GM18868 (cell line): ENCODE measurements around the gene PRKCG.
"Not testable (repeated sequence)": the region's sequence is repeated elsewhere in the genome, so short reads cannot be mapped to it uniquely, and the experiment has no call there.

Source experiments
- ATAC-seq: cut with Tn5 transposase; IDR thresholded peaks from one replicate; pipeline ENCODE4 v1.9.1; 2021; ENCODE audit warnings: mild to moderate bottlenecking, moderate library complexity; ENCODE audit not compliant: unreplicated experiment

Gene PRKCG

DNA sequence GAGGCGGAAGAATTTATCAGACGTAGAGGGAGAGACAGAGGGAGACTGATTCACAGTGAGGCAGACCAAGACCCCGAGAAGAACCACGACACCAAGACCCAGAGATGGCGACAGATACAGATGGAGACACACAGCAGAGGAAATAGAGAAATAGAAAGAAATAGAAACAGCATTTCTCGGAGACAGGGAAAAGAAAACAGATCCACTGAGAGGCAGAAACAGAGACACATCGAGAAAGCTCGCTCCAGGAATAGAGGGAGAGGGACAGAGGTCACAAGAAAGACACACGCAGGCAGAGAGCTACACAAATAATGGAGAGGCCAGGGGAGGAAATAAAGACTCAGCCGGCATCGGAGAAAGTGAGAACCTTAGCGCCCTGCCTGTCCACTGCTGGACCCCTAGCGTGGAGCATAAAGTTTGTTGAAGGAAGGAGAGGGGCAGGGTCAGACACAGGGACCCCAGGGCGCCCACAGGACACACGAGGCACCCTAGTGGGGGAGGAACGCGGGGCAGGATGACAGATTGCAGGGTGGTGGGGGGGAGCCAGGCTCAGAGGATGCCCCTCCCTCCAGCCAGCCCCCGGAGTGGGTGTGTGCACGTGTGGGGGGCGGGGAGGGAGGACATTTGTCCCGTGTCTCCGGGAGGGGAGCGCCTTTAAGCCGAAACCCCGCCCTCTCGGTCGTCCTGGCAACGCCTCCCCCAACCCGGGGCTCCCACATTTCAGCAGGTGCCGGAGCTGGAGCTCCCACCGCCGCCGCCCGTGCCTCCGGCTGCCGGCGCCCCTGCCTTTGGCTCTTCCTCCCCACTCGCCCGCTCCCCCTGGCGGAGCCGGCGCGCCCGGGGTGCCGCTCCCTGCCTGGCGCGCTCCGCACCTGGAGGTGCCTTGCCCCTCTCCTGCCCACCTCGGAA is at the start of gene PRKCG:
Gene PRKCG, plus strand, starts transcription at position 716 of the 909 bp plus-strand sequence. CDS start 298 bp downstream, outside the sequence.
- ATAC-seq, result no peak

DNA sequence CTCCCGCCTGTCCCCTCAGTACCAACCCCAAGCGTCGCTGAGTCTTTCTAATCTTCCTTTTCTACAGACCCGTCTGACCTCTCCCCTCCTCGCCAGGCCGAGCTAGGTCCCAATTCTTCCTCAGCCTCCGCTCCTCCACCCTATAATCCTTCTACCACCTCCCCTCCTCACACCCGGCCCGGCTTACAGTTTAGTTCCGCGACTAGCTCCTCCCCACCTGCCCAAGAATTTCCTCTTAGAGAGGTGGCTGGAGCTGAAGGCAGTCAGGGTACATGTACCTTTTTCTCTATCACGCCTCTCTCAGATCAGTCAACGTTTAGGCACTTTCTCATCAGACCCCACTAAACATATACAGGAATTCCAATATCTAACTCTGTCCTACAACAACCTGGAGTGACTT is 49.1 kb upstream of the PRKCG start:
- ATAC-seq, result not testable (repeated sequence)

DNA sequence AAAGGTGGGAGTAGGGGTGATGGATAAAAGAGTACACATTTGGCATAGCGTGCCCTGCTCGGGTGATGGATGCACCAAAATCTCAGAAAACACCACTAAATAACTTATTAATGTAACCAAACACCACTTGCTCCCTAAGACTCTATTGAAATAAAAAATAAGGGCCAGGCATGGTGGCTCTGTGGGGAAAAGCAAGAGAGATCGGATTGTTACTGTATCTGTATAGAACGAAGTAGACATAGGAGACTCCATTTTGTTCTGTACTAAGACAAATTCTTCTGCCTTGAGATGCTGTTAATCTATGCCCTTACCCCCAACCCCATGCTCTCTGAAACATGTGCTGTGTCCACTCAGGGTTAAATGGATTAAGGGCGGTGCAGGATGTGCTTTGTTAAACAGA is 43.6 kb upstream of the PRKCG start:
- ATAC-seq, result not testable (repeated sequence)

DNA sequence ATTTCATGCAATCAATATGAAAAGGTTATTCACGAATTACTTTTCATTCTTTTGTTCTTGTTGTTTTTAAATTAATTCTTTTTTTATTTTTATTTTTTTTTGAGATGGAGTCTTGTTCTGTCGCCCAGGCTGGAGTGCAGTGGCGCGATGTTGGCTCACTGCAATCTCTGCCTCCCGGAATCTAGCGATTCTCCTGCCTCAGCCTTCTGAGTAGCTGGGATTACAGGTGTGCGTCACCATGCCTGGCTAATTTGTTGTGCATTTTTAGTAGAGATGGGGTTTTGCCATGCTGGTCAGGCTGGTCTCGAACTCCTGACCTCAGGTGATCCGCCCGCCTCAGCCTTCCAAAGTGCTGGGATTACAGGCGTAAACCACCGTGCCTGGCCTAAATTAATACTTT is 41.8 kb upstream of the PRKCG start:
- ATAC-seq, result not testable (repeated sequence)

DNA sequence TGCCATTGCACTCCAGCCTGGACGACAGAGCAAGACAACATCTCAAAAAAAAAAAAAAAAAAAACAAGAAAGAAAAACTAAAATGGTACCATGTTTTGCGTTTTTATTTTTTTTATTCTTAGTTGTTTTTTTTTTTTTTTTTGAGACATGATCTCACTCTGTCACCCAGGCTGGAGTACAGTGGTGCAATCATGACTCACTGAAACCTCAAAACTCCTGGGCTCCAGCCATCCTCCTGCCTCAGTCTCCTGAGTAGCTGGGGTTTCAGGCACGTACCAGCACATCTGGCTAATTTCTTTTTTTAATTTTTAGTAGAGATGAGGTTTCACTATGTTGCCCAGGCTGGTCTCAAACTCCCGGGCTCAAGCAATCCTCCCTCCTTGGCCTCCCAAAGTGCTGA is 41.1 kb upstream of the PRKCG start:
- not testable (repeated sequence) for ATAC-seq

DNA sequence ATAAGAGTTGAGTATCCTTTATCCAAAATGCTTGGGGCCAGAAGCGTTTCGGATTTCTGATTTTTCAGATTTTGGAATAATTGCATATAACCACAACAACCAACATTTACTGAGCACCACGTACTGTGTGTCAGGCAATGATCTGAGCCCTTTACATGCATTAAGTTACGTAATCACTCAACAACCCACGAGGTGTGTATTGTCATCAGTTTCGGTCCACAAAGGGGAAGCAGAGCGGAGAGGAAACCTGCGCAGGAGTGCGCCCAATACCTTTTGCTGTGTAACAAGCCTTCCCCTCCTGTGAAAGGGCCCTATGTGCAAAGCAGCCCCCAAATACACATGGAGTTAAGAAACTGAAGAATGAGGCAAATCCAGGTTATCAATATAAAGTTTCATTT is 37.1 kb upstream of the PRKCG start:
- no peak for ATAC-seq

DNA sequence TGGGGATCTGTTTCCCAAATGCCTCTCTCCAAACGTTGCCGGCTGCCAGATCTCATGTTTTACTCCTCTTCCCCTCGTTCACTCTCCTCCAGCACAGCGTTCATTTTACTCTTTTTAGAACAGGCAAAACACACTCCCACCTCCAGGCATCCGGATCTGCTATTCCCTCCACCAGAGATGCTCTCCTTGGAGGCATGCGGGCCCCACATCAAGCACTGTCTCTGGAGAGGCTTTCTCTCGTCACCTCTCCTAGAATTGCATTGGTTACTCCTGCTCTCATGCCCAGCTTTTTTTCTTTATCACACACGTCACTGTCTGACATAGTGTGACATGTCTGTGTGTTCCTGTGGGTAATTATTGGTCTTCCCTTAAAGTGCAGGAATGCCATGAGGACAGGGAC is 34.4 kb upstream of the PRKCG start:
- ATAC-seq, result no peak

DNA sequence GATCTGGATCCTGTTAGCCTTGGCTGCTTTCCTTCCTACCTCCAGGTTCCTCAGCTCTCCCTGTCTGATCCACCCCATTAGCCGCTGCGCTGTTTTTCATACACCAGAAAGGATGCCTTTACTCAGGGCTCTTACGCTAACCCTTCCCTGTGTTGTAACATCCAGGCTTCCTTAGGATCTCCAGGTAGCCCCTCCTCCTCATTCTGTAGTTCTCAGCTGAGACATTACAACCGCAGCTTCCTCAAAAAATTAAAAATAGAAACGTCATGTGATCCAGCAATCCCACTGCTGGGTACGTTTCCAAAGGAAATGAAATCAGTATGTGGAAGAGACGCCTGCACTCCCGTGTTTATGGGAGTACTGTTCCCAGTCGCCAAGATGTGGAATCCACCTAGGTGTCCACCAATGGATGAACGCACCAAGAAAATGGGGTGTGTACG is 32.7 kb upstream of the PRKCG start:
- ATAC-seq, result no peak

DNA sequence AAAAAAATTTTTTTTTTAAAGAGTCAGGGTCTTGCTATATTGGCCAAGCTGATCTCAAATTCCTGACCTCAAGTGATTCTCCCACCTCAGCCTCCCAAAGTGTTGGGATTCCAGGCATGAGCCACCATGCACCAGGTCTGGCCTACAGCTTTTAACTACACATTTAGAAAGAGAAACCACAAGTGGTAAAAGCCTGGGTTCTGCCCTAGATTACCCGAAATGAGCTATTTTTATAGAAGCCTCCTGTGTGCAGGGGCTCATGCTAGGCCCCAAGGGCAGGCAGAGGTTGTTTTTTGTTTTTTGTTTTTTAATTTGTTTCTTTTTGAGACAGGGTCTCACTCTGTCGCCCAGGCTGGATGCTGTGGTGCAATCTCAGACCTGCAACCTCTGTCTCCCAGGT is 28.3 kb upstream of the PRKCG start:
- ATAC-seq, result no peak

DNA sequence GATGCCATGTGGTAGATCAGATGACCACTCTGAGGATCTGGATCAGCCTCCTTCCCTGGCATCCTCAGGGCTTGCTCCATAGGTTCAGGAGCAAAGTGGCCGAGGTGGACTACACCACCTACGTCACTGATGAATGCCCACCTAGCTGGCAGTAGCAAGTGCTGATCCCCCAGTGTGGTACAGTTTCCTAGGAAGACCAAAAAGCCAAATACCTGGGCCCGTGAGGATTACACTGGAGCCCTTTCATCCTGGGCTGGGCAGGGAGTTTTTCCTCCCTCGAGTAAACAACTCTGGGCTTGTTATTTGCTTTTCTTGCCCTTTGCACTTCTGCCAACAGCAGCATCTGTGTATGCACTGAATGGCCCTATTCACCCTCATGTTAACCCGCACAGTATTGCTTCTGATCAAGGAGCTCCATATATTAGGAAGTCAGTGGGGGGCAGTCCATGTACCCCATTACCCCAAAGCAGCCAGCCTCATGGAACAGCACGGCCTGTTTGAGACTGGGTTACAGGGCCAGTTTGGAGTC is 17.6 kb upstream of the PRKCG start:
- no peak for ATAC-seq

DNA sequence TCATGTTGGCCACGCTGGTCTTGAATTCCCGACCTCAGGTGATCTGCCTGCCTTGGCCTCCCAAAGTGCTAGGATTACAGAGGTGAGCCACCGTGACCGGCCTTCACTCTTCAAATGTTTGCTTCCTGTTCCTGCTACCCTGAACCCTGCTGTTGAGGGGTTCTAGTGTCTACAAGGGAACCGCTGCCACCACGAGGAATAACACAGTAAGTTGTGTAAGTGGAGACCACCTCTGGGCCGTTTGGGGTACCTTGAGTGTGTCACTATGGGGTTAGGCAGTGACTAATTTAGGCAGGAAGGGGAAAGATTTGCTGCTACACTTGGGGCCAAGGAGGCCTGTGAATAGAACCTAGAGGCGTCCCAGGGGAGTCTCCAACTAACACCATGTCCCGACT is 16.5 kb upstream of the PRKCG start:
- no peak for ATAC-seq

DNA sequence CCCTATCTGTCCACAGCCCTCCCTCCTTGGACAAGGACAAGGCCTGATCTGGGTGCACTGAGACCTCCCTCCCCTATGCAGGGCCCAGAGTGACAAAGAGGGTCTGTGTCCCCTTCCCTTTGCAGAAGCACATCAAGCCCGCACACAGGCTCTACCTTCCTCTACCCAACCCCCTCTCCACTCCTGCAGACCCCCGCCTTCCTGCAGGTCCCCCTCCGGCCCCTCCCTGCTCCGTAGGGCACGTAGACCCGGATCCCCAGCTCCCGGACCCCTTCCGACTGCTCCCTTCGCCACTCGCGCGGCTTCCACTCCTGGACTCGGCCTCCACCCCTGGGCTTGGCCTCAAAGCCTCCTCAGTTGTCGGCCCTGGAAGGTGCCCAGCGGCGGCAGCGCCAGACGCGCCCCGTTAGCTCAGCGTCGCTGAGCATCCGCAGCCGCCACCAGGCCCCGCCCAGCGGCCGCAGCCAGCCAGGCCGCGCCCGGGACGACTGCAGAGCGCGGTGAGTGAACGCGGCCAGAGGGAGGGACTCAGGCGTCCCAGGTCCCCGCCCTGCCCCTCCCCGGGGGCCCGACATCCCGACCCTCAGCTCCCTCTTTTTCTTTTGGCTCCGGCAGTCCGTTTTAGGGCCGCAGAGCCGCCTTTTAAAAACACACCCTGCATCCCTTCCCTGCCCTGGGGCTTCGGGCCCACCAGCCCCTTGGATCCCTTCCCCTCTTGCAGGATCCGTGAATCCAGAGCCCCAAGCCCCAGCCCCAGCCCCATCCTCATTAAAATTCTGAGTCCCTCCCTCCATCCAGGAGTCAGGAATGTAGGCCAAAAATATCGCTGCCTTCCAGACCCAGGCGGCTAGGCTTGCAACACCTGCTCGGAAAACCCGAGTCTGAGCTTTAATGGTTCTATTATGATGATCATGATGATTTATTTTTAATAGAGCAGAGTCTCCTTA is 15.8 kb upstream of the PRKCG start:
- ATAC-seq, result no peak

DNA sequence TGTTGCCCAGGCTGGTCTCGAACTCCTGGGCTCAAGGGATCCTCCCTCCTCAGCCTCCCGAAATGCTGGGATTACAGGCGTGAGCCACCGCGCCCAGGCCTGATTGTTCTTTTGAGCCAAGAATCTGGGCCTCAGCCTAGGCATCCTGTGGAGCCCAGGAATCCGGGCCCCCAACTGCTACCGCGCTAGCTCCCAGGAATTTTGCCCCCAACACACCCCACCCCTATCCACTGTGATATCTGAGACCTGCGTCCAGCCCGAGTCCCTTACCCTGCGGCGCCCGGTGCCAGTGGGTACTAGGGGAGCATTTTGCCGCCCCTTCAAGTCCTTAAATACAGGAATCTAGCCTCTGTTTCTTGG is 15.2 kb upstream of the PRKCG start:
- ATAC-seq, result no peak

DNA sequence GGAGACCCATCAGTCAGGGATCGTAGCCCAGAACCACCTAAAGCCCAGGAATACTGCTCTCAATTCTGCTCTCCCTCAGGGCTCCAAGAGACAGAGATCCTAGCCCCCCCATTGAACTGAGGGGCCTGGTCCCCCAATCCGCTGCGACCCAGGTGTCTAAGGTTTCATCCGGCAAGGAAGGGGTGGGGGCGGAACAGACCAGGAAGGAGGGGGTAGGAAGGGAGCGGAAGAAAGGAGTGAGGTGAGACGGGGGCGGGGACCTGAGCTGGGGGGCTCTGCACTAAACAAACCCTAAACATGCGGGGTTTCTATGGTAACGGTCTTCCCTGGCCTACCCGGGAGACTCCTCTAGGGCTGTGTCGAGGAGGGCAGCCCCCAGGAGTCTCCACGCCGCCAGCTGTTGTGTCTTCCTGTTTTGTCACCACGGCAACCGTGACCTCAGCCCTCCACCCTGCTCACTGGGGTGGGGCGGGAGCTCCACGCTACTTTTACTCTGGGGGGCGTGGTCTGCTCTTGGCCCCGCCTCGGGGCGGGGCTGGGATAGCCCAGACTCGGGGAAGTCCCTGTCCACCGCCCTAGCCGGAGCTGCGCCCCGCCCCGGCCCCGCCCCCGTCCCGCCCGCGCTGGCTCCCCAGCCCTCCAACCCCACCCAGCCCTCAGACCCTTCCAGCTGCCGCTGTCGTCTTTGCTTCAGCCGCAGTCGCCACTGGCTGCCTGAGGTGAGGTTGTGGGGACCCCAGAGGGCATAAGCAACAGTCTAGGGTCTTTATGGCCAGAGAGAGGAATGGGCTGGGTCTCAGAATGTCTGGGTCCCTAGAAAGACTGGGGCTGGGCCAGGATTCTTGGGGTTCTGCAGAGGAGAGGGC is 14.5 kb upstream of the PRKCG start, which contains the start of gene MYADM:
Gene MYADM, plus strand, starts transcription at position 659 of the 866 bp plus-strand sequence. CDS start 5,647 bp downstream, outside the sequence.
- ATAC-seq, result peak; percentile 72

DNA sequence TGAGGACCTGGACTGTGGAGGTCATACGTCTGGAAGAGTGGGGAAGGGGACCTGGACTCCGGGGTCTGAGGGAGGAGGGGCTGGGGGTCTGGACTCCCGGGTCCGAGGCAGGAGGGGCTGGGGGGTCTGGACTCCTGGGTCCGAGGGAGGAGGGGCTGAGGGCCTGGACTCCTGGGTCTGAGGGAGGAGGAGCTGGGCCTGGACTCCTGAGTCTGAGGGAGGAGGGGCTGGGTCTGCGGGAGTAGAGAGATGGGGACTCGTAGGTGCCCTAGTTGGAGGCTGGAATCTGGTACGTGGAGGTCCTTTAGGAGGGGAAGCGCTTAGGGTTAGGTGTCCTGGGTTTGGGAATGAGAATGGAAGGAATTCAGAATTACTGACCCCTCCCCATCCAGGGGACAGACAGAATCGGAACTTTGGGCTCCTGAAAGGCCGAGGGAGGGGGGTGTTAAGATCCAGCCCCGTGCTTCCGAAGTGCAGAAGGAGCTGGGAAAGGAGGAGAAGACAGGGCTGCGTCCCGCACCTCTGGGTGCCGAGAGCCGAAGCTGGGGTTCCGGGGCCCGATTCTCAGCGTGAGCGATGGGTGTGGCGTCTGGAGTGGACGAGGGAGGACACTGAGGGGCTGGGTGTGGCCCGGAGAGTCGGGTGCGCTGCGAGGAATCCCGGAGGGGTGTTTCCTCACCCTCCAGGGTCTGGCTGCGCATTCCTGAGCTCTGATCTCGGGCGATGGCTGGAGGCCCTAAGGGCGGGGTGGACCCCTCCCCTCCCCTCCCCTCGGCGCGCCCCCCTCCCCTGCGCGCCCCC is 13.7 kb upstream of the PRKCG start:
- ATAC-seq, result no peak

DNA sequence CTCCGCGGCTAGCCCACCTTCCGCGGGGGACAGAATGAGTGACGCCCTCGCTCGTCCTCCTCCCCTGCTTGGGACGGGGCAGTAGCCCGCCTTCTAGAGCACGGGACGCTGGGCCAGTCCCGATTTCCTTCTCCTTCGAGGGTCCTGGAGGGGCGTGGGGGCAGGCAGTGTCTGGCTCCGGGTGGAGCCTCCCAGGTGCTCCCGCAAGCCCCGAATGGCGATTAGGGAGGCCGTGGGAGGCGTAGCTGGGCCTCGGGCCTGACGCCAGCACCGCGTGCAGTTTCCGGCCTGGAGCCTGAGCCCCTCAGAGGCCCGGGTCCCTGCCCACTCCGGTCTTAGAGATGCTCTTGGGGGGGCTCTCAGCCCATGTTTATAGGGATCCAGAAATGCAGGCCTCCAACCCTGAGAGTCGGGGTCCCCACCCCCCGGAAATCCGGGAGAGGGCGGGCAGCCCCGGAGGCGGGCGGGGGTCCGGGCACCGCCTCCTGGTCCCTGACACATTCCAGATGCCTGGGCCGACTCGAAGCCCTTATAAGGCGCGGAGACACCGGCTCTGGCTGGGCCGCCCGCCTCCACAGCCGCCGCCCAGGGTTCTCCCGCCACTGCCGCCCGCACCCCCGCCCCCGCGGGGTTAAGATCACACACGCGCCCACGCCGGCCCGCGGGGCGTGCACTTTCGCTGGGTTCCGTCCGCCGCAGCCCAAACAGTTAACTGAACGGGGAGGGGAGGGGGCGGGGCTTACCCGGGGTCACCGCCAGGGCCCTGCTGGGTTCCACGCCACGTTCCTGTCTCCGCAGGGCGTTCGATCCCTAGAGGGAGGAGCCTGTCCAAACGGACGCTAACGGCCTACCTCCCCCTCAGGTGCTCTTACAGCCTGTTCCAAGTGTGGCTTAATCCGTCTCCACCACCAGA is 12.8 kb upstream of the PRKCG start:
- ATAC-seq, result peak; percentile 34

DNA sequence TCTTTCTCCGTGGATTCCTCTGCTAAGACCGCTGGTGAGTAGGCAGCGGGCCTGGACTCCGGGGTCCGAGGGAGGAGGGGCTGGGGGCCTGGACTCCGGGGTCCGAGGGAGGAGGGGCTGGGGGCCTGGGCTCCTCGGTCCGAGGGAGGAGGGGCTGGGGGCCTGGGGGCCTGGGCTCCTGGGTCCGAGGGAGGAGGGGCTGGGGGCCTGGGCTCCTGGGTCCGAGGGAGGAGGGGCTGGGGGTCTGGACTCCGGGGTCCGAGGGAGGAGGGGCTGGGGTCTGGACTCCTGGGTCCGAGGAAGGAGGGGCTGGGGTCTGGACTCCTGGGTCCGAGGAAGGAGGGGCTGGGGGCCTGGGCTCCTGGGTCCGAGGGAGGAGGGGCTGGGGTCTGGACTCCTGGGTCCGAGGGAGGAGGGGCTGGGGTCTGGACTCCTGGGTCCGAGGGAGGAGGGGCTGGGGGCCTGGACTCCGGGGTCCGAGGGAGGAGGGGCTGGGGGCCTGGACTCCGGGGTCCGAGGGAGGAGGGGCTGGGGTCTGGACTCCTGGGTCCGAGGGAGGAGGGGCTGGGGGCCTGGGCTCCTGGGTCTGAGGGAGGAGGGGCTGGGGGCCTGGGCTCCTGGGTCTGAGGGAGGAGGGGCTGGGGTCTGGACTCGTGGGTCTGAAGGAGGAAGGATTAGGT is 12.1 kb upstream of the PRKCG start:
- ATAC-seq, result not testable (repeated sequence)

DNA sequence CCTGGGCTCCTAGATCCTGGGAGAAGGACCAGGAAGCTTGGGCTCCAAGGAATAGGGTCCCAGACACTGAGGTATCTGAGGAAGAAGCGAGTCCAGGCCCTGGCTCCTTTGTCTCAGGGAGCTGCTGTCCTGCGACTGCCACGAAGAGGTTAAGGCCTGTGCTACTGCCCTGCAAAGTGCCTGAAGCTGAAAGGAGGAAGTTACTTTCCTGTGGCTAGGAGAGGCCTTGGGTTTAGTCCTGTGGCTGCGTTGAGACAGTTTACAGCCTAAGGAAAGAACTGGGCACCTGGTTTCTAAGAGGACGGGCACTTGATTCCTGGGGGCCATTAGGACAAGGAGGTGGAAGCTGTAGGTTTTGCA is 11.5 kb upstream of the PRKCG start:
- ATAC-seq, result no peak
